Left lung (tissue), 14 donors: ENCODE results near the gene PLCZ1. TPM values are rescaled to one million over a fixed set of nuclear protein-coding genes. Genes with fewer than 3 reads are reported as not detected.
"Not testable (repeated sequence)": the region's sequence is repeated elsewhere in the genome, so short reads cannot be mapped to it uniquely, and the experiment has no call there.

Experiments used
- ATAC-seq: fragments of 200-7000 bp; cut with Tn5 transposase; one replicate; pipeline ENCODE4 v1.9.1; 2020; ENCODE audit warnings: moderate library complexity
- DNase-seq, 4 donors: peaks; one replicate each; pipeline ENCODE4 v3.0.0-alpha.2; 2013 to 2020
- H3K27ac ChIP-seq, 2 donors: fragments of 200-600 bp; sonication (generic) in 1 of 2; one replicate each; pipeline versions ENCODE4 v1.5.0 to v1.8.0; 2020 to 2021
- H3K27me3 ChIP-seq, 2 donors: fragments of 200-600 bp; sonication (generic) in 1 of 2; one replicate each; pipeline versions ENCODE4 v1.5.0 to v1.8.0; 2020 to 2021
- H3K36me3 ChIP-seq, 2 donors: fragments of 200-600 bp; sonication (generic) in 1 of 2; one replicate each; pipeline versions ENCODE4 v1.5.0 to v1.8.0; 2020 to 2021
- H3K4me1 ChIP-seq, 2 donors: fragments of 200-600 bp; one replicate each; pipeline ENCODE4 v1.8.0; 2021
- H3K4me3 ChIP-seq, 2 donors: fragments of 200-600 bp; sonication (generic) in 1 of 2; one replicate each; pipeline versions ENCODE4 v1.5.0 to v1.8.0; 2020 to 2021; ENCODE audit warnings: mild to moderate bottlenecking in 1 of 2
- H3K9me3 ChIP-seq, 2 donors: fragments of 200-600 bp; sonication (generic) in 1 of 2; one replicate each; pipeline versions ENCODE4 v1.5.0 to v1.8.0; 2020 to 2021
- CTCF ChIP-seq, 2 donors: fragments of 200-600 bp; sonication (generic) in 1 of 2; IDR thresholded peaks; one replicate each; pipeline versions ENCODE4 v1.5.0 to v1.8.0; 2021; ENCODE audit warnings: antibody characterized with exemption in 2 of 2
- intact Hi-C, 2 donors: fragments of 100-400 bp; cut with DNase I; formaldehyde crosslinking; loops; one replicate each; pipeline versions ENCODE4 v1.11.2 to v1.14.2; 2022
- long read RNA-seq, 12 donors: library from polyadenylated mRNA in 2 of 12; unstranded in 2 of 12; transcript quantifications; one replicate each; pipeline ENCODE4 v2.0.0 and lab custom pipeline, GENCODE V29; 2019 to 2026
- polyA plus RNA-seq, 6 donors: library from polyadenylated mRNA; unstranded; fragments of 120-200 nt; gene quantifications; one replicate each; pipeline ENCODE4 v1.2.1, GENCODE V29; 2013; ENCODE audit not compliant: insufficient read length in 6 of 6
- total RNA-seq, 2 donors: library from RNA; stranded (reverse); fragmentation: NEBNext Ultra II Directional; extraction: Animal tissue kit (Norgen Biotek cat#: 25700); gene quantifications; one replicate each; pipeline ENCODE4 v1.2.1, GENCODE V29; 2021
- donor health status: DM: no; HTN: yes; CAD: no.
- donor health status: DM: no; HTN: no; CAD: no.

Gene PLCZ1
- total RNA-seq, result not detected
- 1 to 10 TPM; 1.5 to 3.0 (median 2.2) TPM for polyA plus RNA-seq
- long read RNA-seq, donor 1, result 0 reads
- long read RNA-seq, donor 2, result 0 reads
- long read RNA-seq, donor 3, result 0 reads
- long read RNA-seq, donor 4, result 0 reads
- long read RNA-seq, donor 5, result 0 reads
- long read RNA-seq, donor 6, result 0 reads
- long read RNA-seq, donor 7, result 0 reads
- long read RNA-seq, donor 8, result 0 reads
- long read RNA-seq, donor 9, result 0 reads
- long read RNA-seq, donor 10, result 0 reads
- long read RNA-seq, donor 11, result 0 reads
- long read RNA-seq, donor 12, result 0 reads

- peaks cover 0 to 18% of the 10 kb centered on the region in 2 donors for H3K9me3 ChIP-seq
- no peaks in the 10 kb centered on the region for H3K27me3 ChIP-seq
- H3K4me1 ChIP-seq, result no peaks in the 10 kb centered on the region
- DNase-seq, result no peak
- no peak for ATAC-seq
- H3K27ac ChIP-seq, result no peak within 1 kb of the TSS
- H3K36me3 ChIP-seq, result no peaks in the 10 kb centered on the region
- H3K4me3 ChIP-seq, result no peak within 1 kb of the TSS
- intact Hi-C loops, result no loop called here
- TF ChIP-seq CTCF (IDR thresholded peaks at IDR 0.05), result no peak
These were observed at the start of gene PLCZ1, which contains the start of gene CAPZA3 for GRCh38 chr12:18737819-18738218. Gene PLCZ1 (minus strand): TSS chr12:18738012. CDS start chr12:18737371, 641 bp downstream. Gene CAPZA3 (plus strand): TSS chr12:18738119. CDS start chr12:18738269, 150 bp downstream.

- H3K27me3 ChIP-seq, H3K4me1 ChIP-seq, H3K27ac ChIP-seq, intact Hi-C loops, H3K4me3 ChIP-seq, DNase-seq, H3K36me3 ChIP-seq, ATAC-seq: not testable (repeated sequence)
- peaks cover 0 to 18% of the 10 kb centered on the region in 2 donors for H3K9me3 ChIP-seq
These were observed 47.7 kb upstream of the PLCZ1 start for GRCh38 chr12:18785465-18785864.

GRCh38 chr12:18782827-18783226 is 45.0 kb upstream of the PLCZ1 start:
- H3K4me3 ChIP-seq, result no peak overlapping the region
- no peak for ATAC-seq
- intact Hi-C loops, result no loop called here
- TF ChIP-seq CTCF (IDR thresholded peaks at IDR 0.05), result no peak
- no peak overlapping the region for H3K27ac ChIP-seq
- H3K36me3 ChIP-seq, result no peaks in the 10 kb centered on the region
- DNase-seq, result no peak
- peaks cover 0 to 22% of the 10 kb centered on the region in 2 donors for H3K9me3 ChIP-seq
- no peaks in the 10 kb centered on the region for H3K4me1 ChIP-seq
- no peaks in the 10 kb centered on the region for H3K27me3 ChIP-seq

- not testable (repeated sequence) for DNase-seq, H3K36me3 ChIP-seq, H3K27me3 ChIP-seq, H3K4me3 ChIP-seq, H3K27ac ChIP-seq, ATAC-seq, H3K4me1 ChIP-seq
- intact Hi-C loops, result loop anchor here in 1 of 2 donors (10.0 kb wide), 1 partner anchor 312 kb away; no protein-coding TSS in a partner anchor
- H3K9me3 ChIP-seq, result peaks cover 0 to 38% of the 10 kb centered on the region in 2 donors
These were observed 28.7 kb upstream of the PLCZ1 start for GRCh38 chr12:18766479-18766878.

- ATAC-seq (no peak), DNase-seq (no peak)
- Histone ChIP-seq H3K27ac (no peak overlapping the region), H3K4me3 (no peak overlapping the region), H3K4me1 (no peaks in the 10 kb centered on the region), H3K9me3 (no peaks in the 10 kb centered on the region), H3K27me3 (no peaks in the 10 kb centered on the region), H3K36me3 (no peaks in the 10 kb centered on the region)
- intact Hi-C loops, result no loop called here
- no peak for TF ChIP-seq CTCF (IDR thresholded peaks at IDR 0.05)
These were observed 17.5 kb upstream of the PLCZ1 start for GRCh38 chr12:18755341-18755740.

- Histone ChIP-seq H3K27me3 (no peaks in the 10 kb centered on the region), H3K36me3 (no peaks in the 10 kb centered on the region), H3K27ac (no peak overlapping the region), H3K4me3 (no peak overlapping the region), H3K4me1 (no peaks in the 10 kb centered on the region), H3K9me3 (no peaks in the 10 kb centered on the region)
- intact Hi-C loops, result no loop called here
- DNase-seq (no peak), ATAC-seq (no peak)
- no peak for TF ChIP-seq CTCF (IDR thresholded peaks at IDR 0.05)
These were observed 16.4 kb upstream of the PLCZ1 start for GRCh38 chr12:18754124-18754707.
